ENCODE measurements around the gene LOXHD1.

- TF ChIP-seq, protein P1, sequence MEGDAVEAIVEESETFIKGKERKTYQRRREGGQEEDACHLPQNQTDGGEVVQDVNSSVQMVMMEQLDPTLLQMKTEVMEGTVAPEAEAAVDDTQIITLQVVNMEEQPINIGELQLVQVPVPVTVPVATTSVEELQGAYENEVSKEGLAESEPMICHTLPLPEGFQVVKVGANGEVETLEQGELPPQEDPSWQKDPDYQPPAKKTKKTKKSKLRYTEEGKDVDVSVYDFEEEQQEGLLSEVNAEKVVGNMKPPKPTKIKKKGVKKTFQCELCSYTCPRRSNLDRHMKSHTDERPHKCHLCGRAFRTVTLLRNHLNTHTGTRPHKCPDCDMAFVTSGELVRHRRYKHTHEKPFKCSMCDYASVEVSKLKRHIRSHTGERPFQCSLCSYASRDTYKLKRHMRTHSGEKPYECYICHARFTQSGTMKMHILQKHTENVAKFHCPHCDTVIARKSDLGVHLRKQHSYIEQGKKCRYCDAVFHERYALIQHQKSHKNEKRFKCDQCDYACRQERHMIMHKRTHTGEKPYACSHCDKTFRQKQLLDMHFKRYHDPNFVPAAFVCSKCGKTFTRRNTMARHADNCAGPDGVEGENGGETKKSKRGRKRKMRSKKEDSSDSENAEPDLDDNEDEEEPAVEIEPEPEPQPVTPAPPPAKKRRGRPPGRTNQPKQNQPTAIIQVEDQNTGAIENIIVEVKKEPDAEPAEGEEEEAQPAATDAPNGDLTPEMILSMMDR (IDR thresholded peaks at IDR 0.05) = no peak
- TF ChIP-seq EZH2 (IDR thresholded peaks at IDR 0.05; ENCODE audit: borderline replicate concordance, insufficient read depth, low read depth, low read length, poor library complexity, severe bottlenecking) = no peak
Observed at GRCh38 chr18:46502444-46502843, 154.6 kb downstream of the LOXHD1 start.

Data from B cell (primary cell).